ENCODE results near the gene PDE8B.

PDE8B gene

GRCh38 chr5:77204967-77205366, 5.5 kb upstream of the PDE8B start:
- ChIA-PET CTCF (no interaction called here), POLR2A (no interaction called here)
- TF ChIP-seq NFRKB (IDR thresholded peaks at IDR 0.05) (no peak), BHLHE40 (IDR thresholded peaks at IDR 0.05; ENCODE audit: borderline replicate concordance) (no peak), FOXK2 (IDR thresholded peaks at IDR 0.05) (no peak), ARNT (IDR thresholded peaks at IDR 0.05) (no peak), SUZ12 (IDR thresholded peaks at IDR 0.05) (no peak), FOXA1 (IDR thresholded peaks at IDR 0.05) (no peak), SP1 (IDR thresholded peaks at IDR 0.05) (no peak), CTBP1 (IDR thresholded peaks at IDR 0.05; ENCODE audit: borderline replicate concordance) (no peak), ZNF384 (IDR thresholded peaks at IDR 0.05) (no peak), LEF1 (IDR thresholded peaks at IDR 0.05; ENCODE audit: borderline replicate concordance) (no peak), FOXM1 (IDR thresholded peaks at IDR 0.05; ENCODE audit: borderline replicate concordance) (no peak), ELF4 (IDR thresholded peaks at IDR 0.05) (no peak), TARDBP (IDR thresholded peaks at IDR 0.05) (no peak)
- DNase-seq (ENCODE audit: extremely low spot score): no peak

DNA sequence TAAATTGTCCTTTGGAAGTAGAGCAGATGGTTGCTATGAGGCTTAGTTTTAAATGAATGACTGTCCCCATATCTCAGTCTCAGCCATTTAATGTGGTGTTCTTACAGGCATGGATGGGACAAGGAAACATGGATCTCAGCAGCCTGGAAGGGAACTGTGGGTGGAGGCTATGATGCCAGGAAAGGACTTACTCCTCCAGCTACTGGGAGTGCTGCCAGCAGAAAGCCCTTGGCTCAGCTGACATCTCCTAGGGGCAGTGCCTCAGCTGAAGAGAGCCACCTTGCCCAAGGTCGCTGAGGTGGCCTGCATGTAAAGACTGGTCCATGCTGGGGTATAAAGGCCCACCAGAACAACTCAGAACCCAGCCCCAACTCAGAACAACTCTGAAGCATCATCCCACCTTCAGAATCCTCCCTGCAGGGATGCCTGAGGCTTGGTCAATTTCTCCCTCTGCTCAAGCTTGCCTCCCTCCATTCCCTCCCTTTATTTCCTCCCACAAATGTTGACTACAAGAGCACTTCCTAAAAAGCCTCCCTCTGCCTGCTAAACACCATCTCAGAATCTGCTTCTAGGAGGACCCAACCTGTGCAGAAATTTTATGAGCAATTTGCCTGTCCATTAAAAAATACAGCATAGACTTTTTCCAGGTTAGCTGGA, 1.8 kb upstream of the PDE8B start:
- ChIA-PET POLR2A (no interaction called here), CTCF (no interaction called here)
- TF ChIP-seq ZNF384 (IDR thresholded peaks at IDR 0.05): no peak
- no peak for TF ChIP-seq TARDBP (IDR thresholded peaks at IDR 0.05)
- TF ChIP-seq SUZ12 (IDR thresholded peaks at IDR 0.05): no peak
- TF ChIP-seq CTBP1 (IDR thresholded peaks at IDR 0.05; ENCODE audit: borderline replicate concordance): no peak
- TF ChIP-seq FOXK2 (IDR thresholded peaks at IDR 0.05): no peak
- no peak for TF ChIP-seq BHLHE40 (IDR thresholded peaks at IDR 0.05; ENCODE audit: borderline replicate concordance)
- TF ChIP-seq FOXA1 (IDR thresholded peaks at IDR 0.05): no peak
- TF ChIP-seq ELF4 (IDR thresholded peaks at IDR 0.05): no peak
- TF ChIP-seq NFRKB (IDR thresholded peaks at IDR 0.05): no peak
- TF ChIP-seq ARNT (IDR thresholded peaks at IDR 0.05): no peak
- TF ChIP-seq LEF1 (IDR thresholded peaks at IDR 0.05; ENCODE audit: borderline replicate concordance): no peak
- no peak for TF ChIP-seq HDGF (IDR thresholded peaks at IDR 0.05; ENCODE audit: borderline replicate concordance)
- TF ChIP-seq L3MBTL2 (conservative IDR thresholded peaks at IDR 0.05): no peak
- no peak for TF ChIP-seq SP1 (IDR thresholded peaks at IDR 0.05)
- TF ChIP-seq, protein P1, sequence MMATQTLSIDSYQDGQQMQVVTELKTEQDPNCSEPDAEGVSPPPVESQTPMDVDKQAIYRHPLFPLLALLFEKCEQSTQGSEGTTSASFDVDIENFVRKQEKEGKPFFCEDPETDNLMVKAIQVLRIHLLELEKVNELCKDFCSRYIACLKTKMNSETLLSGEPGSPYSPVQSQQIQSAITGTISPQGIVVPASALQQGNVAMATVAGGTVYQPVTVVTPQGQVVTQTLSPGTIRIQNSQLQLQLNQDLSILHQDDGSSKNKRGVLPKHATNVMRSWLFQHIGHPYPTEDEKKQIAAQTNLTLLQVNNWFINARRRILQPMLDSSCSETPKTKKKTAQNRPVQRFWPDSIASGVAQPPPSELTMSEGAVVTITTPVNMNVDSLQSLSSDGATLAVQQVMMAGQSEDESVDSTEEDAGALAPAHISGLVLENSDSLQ (IDR thresholded peaks at IDR 0.05): no peak
- no peak for TF ChIP-seq FOXM1 (IDR thresholded peaks at IDR 0.05; ENCODE audit: borderline replicate concordance)
- no peak for DNase-seq (ENCODE audit: extremely low spot score)

DNA sequence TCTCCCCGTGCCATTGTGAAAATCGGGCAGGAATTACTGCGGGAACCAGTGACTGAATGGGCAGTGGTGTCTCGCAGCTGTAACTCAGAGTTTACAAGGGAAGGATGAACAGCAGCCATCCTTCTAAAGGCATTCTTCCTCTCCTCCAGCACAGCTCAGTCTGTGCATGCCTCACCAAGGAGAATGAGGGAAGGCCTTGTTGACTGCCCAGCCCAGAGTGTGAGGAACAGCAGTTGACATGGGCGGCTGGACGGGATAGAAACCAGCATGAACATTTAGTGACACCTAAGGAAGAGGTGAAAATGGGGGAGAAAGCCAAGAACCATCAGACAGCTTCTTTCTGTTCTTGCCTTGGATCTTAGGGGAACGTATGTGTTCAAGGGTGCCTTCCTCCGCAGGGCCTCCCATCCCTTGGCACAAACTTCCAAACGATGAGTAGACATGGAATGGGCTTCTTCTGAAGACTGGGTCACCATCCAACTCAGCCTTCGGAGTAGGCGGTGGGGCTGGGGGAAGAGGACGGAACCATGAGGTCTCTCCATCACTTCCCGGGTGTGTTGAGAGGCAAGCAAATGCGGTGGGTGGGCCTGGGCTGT, 887 bp upstream of the PDE8B start:
- CTCF ChIA-PET: no interaction called here
- DNase-seq (ENCODE audit: extremely low spot score): no peak
- POLR2A ChIA-PET: no interaction called here
- TF ChIP-seq LEF1 (IDR thresholded peaks at IDR 0.05; ENCODE audit: borderline replicate concordance) (no peak), CTBP1 (IDR thresholded peaks at IDR 0.05; ENCODE audit: borderline replicate concordance) (no peak), TARDBP (IDR thresholded peaks at IDR 0.05) (no peak), ZNF384 (IDR thresholded peaks at IDR 0.05) (no peak), L3MBTL2 (conservative IDR thresholded peaks at IDR 0.05) (no peak), ARNT (IDR thresholded peaks at IDR 0.05) (no peak), FOXM1 (IDR thresholded peaks at IDR 0.05; ENCODE audit: borderline replicate concordance) (no peak), HDGF (IDR thresholded peaks at IDR 0.05; ENCODE audit: borderline replicate concordance) (no peak), SUZ12 (IDR thresholded peaks at IDR 0.05) (no peak), BHLHE40 (IDR thresholded peaks at IDR 0.05; ENCODE audit: borderline replicate concordance) (no peak), SP1 (IDR thresholded peaks at IDR 0.05) (no peak), FOXA1 (IDR thresholded peaks at IDR 0.05) (no peak), NFRKB (IDR thresholded peaks at IDR 0.05) (no peak), FOXK2 (IDR thresholded peaks at IDR 0.05) (no peak), ELF4 (IDR thresholded peaks at IDR 0.05) (no peak)
- TF ChIP-seq, protein P1 (IDR thresholded peaks at IDR 0.05): no peak

DNA sequence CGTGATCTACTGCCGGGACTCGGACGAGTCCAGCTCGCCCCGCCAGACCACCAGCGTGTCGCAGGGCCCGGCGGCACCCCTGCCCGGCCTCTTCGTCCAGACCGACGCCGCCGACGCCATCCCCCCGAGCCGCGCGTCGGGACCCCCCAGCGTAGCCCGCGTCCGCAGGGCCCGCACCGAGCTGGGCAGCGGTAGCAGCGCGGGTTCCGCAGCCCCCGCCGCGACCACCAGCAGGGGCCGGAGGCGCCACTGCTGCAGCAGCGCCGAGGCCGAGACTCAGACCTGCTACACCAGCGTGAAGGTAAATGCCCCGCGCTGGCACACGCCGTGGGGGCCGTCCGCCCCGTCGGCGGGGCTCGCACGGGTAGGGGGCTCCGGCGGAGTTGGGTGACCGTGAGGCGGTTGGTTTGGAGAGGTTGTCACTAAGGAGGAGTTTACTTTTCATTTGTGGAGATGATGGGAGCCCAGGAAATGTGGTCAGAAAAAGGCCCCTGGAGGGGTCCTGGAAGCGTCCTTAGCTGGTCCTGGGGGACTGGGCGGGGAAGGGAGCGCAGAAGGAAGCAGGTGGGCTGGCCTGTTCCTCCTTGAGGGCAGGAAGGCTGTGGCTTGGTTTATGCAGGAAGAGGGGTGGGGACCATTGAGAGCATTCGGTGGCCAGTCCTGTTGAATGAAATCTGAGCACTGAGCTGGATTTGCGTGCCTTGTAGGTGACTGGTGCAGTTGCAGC, 647 bp downstream of the PDE8B start:
- no peak for TF ChIP-seq SUZ12 (IDR thresholded peaks at IDR 0.05)
- TF ChIP-seq ARNT (IDR thresholded peaks at IDR 0.05): no peak
- no peak for TF ChIP-seq FOXA1 (IDR thresholded peaks at IDR 0.05)
- CTCF ChIA-PET: no interaction called here
- POLR2A ChIA-PET: no interaction called here
- no peak for DNase-seq (ENCODE audit: extremely low spot score)

GRCh38 chr5:77211691-77212047, 1.2 kb downstream of the PDE8B start:
- POLR2A ChIA-PET: no interaction called here
- TF ChIP-seq SUZ12 (IDR thresholded peaks at IDR 0.05): no peak
- TF ChIP-seq L3MBTL2 (conservative IDR thresholded peaks at IDR 0.05): no peak
- no peak for TF ChIP-seq ELF4 (IDR thresholded peaks at IDR 0.05)
- TF ChIP-seq CTBP1 (IDR thresholded peaks at IDR 0.05; ENCODE audit: borderline replicate concordance): no peak
- TF ChIP-seq TARDBP (IDR thresholded peaks at IDR 0.05): no peak
- no peak for TF ChIP-seq FOXM1 (IDR thresholded peaks at IDR 0.05; ENCODE audit: borderline replicate concordance)
- no peak for TF ChIP-seq FOXK2 (IDR thresholded peaks at IDR 0.05)
- TF ChIP-seq HDGF (IDR thresholded peaks at IDR 0.05; ENCODE audit: borderline replicate concordance): no peak
- TF ChIP-seq BHLHE40 (IDR thresholded peaks at IDR 0.05; ENCODE audit: borderline replicate concordance): no peak
- TF ChIP-seq SP1 (IDR thresholded peaks at IDR 0.05): no peak
- CTCF ChIA-PET: no interaction called here
- DNase-seq (ENCODE audit: extremely low spot score): no peak

- no peak for DNase-seq (ENCODE audit: extremely low spot score)
- POLR2A ChIA-PET: no interaction called here
- TF ChIP-seq SUZ12 (IDR thresholded peaks at IDR 0.05): no peak
- TF ChIP-seq ARNT (IDR thresholded peaks at IDR 0.05): no peak
- no peak for TF ChIP-seq FOXA1 (IDR thresholded peaks at IDR 0.05)
- TF ChIP-seq L3MBTL2 (conservative IDR thresholded peaks at IDR 0.05): no peak
- no peak for TF ChIP-seq CTBP1 (IDR thresholded peaks at IDR 0.05; ENCODE audit: borderline replicate concordance)
- CTCF ChIA-PET: interaction anchor here (0.6 kb wide), 1 partner anchor 84 kb away, joined by 3 read pairs; no protein-coding TSS in a partner anchor
These were observed 3.1 kb downstream of the PDE8B start for GRCh38 chr5:77213601-77214000.
